ENCODE data around the gene EXD1.

EXD1 gene

DNA sequence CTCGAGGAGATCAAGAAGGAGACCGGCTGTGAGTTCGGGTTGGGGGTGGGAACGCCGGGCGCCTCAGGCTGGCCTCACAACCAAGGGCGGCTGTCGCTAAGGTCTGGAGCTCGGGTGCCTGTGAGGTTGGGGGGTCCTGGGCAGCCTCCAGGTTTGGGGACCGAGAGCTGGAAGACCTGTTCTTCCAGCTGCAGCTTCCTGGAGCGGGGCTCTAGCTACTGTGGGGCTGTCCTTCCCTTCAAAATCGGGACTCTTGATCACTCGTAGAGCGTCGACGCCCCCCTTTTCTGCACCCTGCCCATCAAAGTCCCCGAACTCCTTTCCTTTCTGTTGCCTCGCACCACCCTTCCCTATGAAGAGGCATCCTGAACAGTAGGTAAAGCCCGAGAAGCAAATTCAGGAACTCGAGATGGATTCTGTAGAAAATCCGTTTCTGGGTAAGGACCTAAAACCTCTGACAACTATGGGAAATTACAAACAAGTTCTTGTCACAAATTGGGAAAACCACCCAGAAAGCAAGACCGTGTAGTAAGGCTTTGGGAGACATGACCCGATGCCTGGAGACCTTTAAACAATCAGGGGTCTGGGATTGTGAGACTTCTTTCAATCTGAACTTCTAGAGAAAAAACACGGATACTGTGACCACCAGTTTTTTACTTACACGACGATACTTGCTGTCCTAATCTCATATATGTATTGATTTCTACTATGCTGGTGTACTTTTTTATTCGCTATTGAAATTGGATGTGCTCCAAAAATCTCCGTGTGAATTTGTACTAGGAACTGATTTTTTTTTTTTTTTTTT is 1.1 kb upstream of the EXD1 start:
- DNase-seq, result no peak

DNA sequence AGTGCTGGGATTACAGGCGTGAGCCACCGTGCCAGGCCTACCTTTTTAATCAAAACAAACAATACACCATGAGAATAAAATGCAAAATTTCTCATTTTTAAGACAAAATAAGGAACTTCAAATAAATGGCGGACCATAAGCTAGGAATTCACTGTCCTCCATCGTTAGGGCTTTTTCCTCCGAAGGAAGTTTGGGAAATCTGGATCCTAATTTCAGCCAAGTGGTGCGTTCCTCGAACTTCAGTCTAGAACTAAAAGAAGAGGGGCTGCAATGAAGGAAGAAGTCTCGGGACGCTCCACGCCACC is 260 bp downstream of the EXD1 start:
- DNase-seq, result no peak

DNA sequence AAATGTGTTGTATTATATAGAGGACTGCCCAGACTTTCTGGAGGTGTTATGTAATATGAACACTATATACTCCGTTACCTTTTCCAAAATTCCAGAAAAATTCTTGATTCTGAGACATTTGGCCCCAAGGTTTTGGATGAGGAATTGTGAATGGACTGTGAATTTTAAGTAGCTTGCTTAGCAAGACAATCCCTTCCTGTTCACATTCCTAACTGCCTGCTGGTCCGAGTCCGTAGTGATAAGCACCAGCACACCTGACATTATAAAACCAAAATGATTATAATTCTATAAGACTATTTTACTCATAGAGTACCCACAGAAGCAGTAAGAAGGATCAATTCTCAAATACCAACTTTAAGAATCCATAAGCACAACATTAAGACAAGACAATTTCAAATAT is 11.2 kb downstream of the EXD1 start:
- no peak for DNase-seq

DNA sequence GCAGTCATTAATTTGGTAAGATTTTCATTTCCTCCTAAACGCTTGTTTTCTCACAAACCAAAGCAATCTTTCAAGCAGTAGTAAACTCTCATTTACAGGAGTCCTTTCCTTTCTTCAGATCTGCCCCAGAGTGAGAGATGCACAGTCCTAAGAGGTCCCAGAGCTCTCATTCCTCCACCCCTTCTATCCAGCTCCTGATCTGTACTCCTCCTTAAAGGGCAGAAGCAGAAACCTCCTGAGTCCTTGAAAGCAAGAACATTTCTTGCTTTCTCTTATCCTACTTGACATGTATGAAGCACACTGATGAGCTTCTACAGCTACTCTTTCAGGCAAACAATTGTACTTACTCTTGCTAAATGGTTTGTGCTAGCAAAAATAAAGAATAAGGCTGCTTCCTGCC is 11.7 kb downstream of the EXD1 start:
- no peak for DNase-seq

DNA sequence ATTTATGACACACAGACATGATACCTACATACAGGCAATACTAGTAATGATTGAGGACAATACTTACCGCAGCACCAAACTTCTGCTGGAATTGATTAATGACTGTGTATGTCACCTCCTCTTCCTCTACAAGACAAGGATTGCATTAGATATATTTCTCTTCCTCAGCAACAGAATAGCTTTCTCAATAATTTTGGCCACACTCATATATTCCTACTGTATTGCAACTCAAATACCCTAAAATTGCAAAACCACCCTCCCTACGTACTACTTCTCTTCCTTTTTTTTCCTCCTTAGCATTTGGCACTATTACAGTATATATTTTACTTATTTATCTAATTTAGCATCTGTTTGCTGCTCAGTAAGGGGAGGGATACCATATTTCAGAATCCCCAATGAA is 14.8 kb downstream of the EXD1 start:
- DNase-seq, result no peak

DNA sequence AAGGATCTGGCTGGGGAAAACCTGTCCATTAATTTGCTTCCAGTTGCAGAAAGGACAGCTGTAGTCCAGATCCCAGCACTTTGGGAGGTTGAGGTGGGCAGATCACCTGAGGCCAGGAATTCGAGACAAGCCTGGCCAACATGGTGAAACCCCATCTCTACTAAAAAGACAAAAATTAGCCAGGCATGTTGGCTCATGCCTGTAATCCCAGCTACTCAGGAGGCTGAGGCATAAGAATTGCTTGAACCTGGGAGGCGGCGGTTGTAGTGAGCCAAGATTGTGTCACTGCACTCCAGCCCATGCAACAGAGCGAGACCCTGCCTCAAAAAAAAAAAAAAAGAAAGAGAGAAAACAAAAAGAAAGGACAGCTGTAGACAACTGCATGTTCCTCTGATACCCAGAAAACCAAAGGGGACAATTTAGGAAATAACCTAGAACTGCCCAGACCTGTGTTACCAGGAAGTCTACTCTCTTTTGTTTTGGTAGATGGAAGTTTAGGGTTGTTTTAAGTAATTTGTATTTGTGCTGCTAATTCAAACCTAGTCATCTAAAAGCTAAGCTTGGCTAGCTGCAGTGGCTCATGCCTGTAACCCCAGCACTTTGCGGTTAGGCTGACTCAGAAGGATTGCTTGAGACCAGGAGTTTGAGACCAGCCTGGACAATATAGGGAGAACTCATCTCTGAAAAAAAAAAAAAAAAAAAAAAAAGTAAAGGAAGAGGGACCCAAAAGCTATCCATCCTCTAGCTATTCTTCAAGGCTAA is 22.7 kb downstream of the EXD1 start:
- DNase-seq, result no peak

DNA sequence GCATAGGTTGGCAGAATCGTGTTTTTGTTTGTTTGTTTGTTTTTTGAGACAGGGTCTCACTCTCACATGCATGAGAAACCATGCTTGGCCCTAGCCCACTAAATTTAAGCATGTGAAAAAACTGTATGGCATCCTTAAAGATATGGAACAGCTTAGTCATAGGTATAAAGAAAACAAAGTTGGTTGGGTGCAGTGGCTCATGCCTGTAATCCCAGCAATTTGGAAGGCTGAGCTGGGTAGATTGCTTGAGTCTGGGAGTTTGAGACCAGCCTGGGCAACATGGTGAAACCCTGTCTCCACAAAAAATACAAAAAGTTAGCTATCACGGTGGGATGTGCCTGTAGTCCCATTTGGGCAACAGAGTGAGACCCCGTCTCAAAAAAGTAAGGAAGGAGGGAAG is 25.2 kb downstream of the EXD1 start:
- DNase-seq, result no peak

DNA sequence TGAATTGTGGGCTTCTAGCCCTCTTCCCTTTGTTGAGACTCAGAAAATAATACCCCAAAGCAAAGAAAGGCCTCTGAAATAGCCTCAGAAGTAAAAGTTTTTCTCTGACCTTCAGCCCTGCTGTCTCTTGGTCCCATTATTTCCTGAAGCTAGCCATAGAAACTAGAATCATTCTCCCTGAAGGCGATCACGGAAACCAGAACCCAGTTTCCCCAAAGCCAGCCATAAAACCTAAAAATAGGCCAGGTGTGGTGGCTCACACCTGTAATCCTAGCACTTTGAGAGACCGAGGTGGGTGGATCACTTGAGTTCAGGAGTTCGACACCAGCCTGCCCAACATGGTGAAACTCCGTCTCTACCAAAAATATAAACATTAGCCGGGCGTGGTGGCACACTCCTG is 27.2 kb downstream of the EXD1 start:
- DNase-seq, result no peak

DNA sequence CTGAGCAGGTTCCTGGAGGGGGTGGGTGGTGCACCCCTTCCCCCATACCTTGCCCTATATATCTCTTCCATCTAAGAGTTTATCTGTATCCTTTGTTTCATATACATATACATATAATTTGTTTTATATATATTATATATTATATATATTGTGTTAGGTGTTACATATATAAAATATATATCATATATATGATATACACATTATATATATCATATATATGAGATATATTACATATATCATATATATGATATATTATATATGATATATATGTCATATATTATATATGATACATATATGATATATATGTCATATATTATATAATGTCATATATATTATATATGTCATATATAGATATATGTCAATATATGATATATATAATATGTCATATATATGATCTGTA is 31.1 kb downstream of the EXD1 start:
- DNase-seq, result no peak

DNA sequence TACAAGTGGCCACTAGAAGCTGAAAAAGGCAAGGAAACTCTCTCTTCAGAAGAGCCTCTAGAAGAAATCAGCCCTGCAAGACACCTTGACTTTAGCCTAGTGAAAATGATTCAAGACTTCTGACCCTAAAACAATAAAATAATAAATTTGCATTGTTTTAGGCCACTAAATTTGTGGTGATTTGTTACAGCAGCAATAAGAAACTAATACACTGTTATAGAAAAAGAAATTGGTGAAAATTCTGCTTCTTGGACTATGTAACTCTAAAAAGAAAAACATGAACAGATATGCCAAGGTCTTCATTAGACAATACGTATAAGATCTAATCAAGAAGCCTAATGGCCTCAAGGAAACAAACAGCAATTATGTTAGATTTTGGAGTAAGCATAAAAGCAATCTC is 36.1 kb downstream of the EXD1 start:
- no peak for DNase-seq

DNA sequence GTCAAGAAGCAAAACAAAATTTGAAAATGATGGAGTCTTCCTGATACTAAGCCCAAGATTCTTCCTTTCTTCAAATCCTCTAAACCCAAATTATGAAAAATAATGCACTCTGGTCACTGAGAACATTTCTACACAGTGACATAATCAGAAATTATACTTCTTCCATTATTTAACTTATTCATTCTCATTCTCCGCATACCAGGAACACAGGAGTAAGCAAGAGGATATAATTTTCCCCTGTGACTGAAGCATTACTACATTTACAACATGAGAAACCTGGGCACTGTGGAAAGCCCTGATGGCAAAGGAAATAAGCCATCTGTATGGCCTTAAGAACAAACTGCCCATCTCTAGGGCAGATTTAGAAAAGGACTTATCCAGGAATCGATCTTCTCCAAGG is 47.0 kb downstream of the EXD1 start:
- DNase-seq, result no peak

DNA sequence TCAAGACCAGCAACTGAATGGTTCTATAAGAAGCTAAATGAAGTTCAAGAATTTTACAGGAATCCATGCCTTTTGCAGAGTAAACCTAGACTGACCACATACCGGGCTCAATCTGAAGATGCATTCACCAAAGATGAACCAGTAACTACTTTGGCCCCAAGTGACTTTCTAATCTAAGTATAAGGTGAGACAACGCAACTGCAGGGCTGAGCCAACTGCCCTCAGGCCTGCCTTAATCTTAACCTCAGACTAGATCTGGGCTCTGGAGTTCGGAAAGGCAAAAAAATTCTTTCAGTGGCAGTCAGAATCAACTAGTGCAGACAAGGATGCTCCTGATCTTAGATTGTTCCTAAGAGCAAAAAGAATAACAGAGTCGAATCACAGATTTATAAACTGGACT is 48.3 kb downstream of the EXD1 start:
- no peak for DNase-seq

DNA sequence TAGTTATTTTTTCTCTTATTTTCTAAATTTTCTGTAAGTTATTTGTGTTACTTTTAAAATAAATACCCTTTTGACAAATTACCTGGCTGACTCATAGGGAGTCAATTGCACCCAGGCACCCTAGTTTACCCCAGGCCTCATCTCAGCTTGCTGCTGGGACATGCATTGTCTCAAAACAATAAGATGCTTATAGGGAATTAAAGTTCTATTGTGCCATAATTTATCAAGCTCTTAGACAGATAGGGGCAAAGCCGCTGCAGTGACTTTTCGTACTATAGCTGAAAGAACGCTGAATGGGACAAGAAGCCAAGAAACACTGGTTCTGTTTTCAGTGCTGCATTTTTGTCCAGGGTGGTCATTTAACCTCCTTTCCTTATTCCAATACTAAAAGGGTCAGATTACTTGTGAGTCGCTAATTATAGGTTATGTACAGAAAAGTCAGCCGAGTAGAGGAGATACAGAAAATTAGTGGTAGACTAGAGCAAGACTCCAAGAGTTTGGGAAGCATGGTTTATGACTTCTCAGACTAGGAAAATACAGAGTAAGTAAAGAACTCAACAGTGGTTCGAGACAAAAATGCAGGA is 50.3 kb downstream of the EXD1 start:
- DNase-seq, result no peak

DNA sequence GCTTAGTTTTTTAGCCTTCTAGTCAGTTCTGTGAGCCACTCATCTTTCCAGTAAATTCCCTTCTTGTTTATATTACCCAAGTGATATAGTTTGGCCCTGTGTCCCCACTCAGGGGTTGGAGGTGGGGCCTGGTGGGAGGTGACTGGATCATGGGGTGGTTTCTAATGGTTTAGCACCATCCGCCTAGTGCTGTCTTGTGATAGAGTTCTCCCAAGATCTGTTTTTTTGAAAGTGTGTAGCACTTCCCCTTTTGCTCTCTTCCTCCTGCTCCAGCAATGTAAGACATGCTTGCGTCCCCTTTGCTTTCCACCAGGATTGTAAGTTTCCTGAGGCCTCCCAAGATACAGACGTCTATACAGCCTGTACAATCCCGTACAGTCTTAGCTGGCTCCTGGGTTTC is 60.8 kb downstream of the EXD1 start:
- DNase-seq, result no peak

DNA sequence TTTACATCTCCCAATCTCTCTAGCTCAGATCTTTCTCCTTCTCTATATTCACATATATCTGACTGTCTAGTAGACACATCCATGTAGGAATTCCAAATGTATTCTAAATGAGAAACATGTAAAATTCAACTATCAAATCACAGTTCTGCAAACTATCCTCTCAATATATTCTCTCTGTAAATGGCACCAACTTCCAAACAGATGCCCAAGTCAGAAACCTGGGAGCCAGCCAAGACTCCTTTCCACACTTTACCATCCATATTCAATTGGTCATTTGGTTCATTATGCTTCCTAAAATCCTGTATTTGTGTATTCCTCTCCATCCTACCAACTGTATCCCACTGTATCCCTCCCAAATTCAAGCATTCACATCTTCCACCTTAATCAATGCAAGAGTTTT is 61.5 kb downstream of the EXD1 start:
- DNase-seq, result no peak

DNA sequence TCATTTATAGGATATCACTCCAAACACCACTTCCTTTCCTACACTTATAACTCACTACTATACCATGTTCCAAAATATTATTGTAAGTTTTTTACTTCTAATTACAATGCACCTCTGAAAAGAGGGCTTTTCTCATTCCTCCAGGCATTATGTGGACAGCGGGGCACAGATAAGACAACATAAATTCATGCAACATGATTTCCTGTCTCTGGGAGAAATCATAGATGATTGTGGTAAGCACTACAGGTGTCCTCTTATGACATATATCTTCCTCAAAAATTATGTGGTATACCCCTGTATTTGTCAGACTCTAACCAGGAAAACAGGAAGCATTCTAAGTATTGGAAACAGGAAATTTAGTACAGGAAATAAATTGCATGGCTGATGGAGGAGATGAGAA is 68.8 kb downstream of the EXD1 start:
- no peak for DNase-seq

DNA sequence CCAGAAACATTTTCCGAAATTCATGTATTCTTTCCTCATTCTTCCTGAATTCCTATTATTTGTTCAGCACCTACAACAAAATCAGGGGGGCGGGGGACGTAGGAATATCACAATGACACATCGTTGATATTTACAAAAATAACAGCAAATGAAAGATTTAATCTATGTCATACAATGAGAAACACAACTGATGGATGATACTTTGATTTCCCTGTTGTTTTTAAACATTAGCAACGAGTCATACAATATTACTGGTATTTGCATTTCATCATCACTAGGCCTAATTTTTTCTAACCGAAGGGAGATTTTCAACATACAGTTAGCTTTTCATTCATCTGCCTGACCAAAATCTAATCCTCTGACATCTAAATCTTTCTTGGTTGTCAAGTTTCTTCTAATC is 69.2 kb downstream of the EXD1 start:
- no peak for DNase-seq

DNA sequence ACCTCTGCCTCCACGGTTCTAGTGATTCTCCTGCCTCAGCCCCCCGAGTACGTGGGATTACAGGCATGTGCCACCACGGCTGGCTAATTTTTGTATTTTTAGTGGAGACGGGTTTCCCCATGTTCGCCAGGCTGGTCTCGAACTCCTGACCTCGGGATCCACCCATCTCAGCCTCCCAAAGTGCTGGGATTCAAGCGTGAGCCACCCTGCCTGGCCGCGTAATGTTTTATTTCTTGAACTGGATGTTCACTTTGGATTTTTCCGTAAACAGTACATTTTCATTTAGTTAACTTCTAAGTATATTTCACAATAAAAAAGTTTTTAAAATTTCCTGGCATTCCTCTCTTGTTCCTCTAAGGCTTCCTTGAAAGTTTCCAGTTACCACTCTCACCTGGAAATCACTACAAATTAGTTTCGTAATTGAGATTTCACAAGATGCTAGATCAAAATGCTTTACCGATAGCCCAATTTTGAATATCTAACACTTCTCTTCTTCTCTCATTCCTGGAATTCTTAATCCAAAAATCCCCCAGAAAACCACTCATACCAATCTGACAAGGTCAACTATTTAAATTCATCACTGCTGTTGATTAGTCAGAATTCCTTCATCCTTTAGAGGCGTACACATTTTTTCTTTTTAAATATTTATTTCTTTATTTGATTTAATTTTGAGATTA is 69.8 kb downstream of the EXD1 start:
- DNase-seq, result no peak

DNA sequence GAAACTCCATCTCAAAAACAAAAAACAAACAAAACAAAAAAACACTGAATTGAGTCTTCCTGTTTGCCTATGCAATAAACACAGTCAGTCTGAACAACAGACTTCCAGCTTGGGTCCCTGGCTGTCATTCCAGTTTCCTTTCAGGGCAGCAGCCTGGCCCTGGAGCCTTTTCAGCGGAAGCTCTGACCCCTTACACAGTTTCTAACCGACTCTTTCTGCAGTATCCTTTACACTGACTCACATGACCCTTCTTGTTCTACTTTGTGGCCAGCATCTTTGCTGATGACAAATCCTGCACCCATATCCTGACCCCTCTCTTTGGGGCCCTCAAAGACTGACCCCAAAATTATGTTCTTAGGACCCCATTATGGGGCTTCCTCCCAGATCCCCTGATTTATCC is 76.1 kb downstream of the EXD1 start:
- no peak for DNase-seq

DNA sequence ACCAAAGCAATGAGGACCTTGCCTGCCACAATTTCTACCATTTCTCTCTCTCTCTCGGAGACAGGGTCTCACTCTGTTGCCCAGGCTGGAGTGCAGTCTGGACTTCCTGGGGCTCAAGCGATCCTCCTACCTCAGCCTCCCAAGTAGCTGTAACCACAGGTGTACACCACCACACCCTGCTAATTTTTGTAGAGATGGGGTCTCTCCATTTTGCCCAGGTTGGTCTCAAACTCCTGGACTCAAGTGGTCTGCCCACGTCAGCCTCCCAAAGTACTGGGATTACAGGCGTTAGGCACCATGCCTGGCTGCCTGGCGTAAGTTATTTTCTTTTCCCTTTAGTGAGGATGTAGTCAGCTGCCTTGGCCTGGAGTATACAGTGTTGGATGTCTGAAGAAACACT is 76.8 kb downstream of the EXD1 start:
- DNase-seq, result no peak

DNA sequence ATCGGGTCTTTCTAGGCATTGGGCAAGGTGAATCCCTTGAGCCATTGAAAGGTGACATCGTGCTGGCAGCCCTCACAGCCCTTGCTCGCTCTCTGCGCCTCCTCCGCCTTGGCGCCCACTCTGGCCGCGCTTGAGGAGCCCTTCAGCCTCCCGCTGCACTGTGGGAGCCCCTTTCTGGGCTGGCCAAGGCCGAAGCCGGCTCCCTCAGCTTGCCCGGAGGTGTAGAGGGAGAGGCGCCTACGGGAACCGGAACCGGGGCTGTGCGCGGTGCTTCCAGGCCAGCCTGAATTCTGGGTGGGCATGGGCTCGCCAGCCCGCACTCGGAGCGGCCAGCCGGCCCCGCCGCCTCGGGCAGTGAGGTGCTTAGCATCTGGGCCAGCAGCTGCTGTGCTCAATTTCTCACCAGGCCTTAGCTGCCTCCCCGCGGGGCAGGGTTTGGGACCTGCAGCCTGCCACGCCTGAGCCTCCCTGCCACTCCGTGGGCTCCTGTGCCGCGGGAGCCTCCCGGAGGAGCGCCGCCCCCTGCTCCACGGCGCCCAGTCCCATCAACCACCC is 79.0 kb downstream of the EXD1 start:
- DNase-seq, result no peak

DNA sequence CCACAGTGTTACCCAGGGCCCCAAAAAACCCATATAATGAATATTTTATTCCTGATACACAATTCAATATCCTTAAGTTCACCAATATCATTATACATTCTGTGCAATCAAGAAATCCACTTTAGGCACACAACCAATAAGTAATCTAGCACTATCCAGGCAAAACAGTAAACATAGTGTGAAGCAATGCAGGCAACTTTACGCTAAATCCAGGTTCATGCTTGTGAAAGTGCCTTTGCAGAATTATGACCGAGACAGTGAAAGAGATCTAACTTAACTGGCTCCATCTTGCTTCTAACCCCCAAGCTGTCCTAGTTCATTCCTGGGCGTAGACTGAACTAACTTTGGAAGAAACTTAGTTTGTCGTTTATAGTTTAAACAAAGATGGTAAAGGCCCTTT is 80.3 kb downstream of the EXD1 start:
- DNase-seq, result no peak

DNA sequence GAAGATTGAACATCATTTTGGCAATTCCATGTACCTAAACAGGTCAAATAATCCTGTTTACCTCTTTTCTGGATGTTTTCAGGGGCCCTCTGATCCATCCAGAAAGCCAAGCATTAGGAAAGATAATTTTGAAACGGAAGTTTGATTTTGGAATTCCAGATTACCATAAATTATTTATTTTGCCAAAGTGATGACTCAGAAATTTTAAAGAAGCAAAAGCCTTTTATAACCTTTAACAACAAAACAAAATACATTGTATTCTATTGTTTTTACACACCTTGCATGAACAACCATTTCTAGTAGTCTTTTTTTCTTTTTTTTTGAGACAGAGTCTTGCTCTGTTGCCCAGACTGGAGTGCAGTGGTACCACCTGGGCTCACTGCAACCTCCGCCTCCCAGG is 82.5 kb downstream of the EXD1 start:
- DNase-seq, result no peak

DNA sequence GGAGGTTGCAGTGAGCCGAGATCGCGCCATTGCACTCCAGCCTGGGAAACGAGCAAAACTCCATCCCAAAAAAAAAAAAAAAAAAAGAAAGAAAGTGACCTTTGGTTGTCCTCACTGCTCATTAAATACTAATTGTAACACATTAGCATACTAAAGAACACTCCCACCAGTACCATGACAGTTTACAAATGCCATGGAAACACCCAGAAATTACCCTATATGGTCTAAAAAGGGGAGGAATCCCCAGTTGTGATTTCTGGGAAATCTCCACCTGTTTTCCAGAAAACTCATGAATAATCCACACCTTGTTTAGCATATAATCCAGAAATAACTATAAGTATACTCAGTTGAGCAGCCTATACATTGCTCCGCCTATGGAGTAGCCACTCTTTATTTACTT is 90.9 kb downstream of the EXD1 start:
- DNase-seq, result no peak

All from NCI-H1092 (cell line).